Progenitor cell of endocrine pancreas (in vitro differentiated cells): ENCODE measurements around the gene GPR42. TPM values are rescaled to one million over a fixed set of nuclear protein-coding genes. Genes with fewer than 3 reads are reported as not detected.

Source experiments
- DNase-seq: peaks from one replicate; pipeline ENCODE4 v3.0.0; 2021; ENCODE audit warnings: low spot score; ENCODE audit not compliant: unreplicated experiment
- H3K27ac Mint-ChIP-seq: 2 replicates; pipeline ENCODE4 v1.8.0; 2021; ENCODE audit warnings: mild to moderate bottlenecking, moderate library complexity, mixed read lengths
- H3K27me3 Mint-ChIP-seq: 2 replicates; pipeline ENCODE4 v1.8.0; 2021; ENCODE audit warnings: mixed read lengths
- H3K36me3 Mint-ChIP-seq: 2 replicates; pipeline ENCODE4 v1.8.0; 2022; ENCODE audit warnings: mixed read lengths; ENCODE audit not compliant: insufficient read depth
- H3K4me1 Mint-ChIP-seq: 2 replicates; pipeline ENCODE4 v1.8.0; 2021; ENCODE audit warnings: low read depth, mixed read lengths
- H3K4me3 Mint-ChIP-seq: 2 replicates; pipeline ENCODE4 v1.8.0; 2021; ENCODE audit warnings: low read depth, mild to moderate bottlenecking, moderate library complexity, mixed read lengths
- H3K9me3 Mint-ChIP-seq: 2 replicates; pipeline ENCODE4 v1.8.0; 2021; ENCODE audit warnings: low read depth, mixed read lengths
- CTCF ChIP-seq: fragments of 200-600 bp; sonication (generic); IDR thresholded peaks from one replicate; pipeline ENCODE4 v1.5.0; 2021; ENCODE audit warnings: antibody characterized with exemption, mild to moderate bottlenecking; ENCODE audit not compliant: unreplicated experiment
- long read RNA-seq: library from polyadenylated mRNA; unstranded; transcript quantifications from one replicate; pipeline ENCODE4 v2.0.0, GENCODE V29; 2020
- total RNA-seq: library from RNA; stranded (reverse); gene quantifications from 2 replicates; pipeline ENCODE4 v1.2.1, GENCODE V29; 2021

The GPR42 gene
- total RNA-seq, result 0.16 TPM in 1 of 2 replicates, not detected in the other
- long read RNA-seq, result 0 reads

GRCh38 chr19:35370722-35371121, at the start of gene GPR42:
Gene GPR42, plus strand, starts transcription at chr19:35371068. Its CDS starts 292 bp downstream, at chr19:35371360.
- H3K36me3 Mint-ChIP-seq, result no peaks in the 10 kb centered on the region
- no peak within 1 kb of the TSS for H3K4me3 Mint-ChIP-seq
- TF ChIP-seq CTCF, result no peak
- no peak within 1 kb of the TSS for H3K27ac Mint-ChIP-seq
- no peaks in the 10 kb centered on the region for H3K4me1 Mint-ChIP-seq
- peaks cover 7% of the 10 kb centered on the region for H3K27me3 Mint-ChIP-seq
- no peaks in the 10 kb centered on the region for H3K9me3 Mint-ChIP-seq
- no peak for DNase-seq

- peaks cover 6% of the 10 kb centered on the region for H3K4me1 Mint-ChIP-seq
- peaks cover 4% of the 10 kb centered on the region for H3K27me3 Mint-ChIP-seq
- H3K27ac Mint-ChIP-seq, result no peak overlapping the region
- H3K9me3 Mint-ChIP-seq, result no peaks in the 10 kb centered on the region
- DNase-seq, result no peak
- H3K4me3 Mint-ChIP-seq, result no peak overlapping the region
- no peaks in the 10 kb centered on the region for H3K36me3 Mint-ChIP-seq
- no peak for TF ChIP-seq CTCF
Measured at GRCh38 chr19:35321291-35321690, 49.6 kb upstream of the GPR42 start.

GRCh38 chr19:35322014-35322413, 48.9 kb upstream of the GPR42 start:
- H3K9me3 Mint-ChIP-seq, result no peaks in the 10 kb centered on the region
- TF ChIP-seq CTCF, result no peak
- no peak overlapping the region for H3K4me3 Mint-ChIP-seq
- H3K27ac Mint-ChIP-seq, result no peak overlapping the region
- H3K27me3 Mint-ChIP-seq, result peaks cover 4% of the 10 kb centered on the region
- no peaks in the 10 kb centered on the region for H3K36me3 Mint-ChIP-seq
- no peak for DNase-seq
- H3K4me1 Mint-ChIP-seq, result peaks cover 3% of the 10 kb centered on the region

GRCh38 chr19:35327642-35328041, 43.2 kb upstream of the GPR42 start:
- H3K27ac Mint-ChIP-seq, result no peak overlapping the region
- H3K4me3 Mint-ChIP-seq, result no peak overlapping the region
- no peak for DNase-seq
- peaks cover 11% of the 10 kb centered on the region for H3K27me3 Mint-ChIP-seq
- peak; percentile 27 for TF ChIP-seq CTCF
- H3K4me1 Mint-ChIP-seq, result no peaks in the 10 kb centered on the region
- H3K36me3 Mint-ChIP-seq, result no peaks in the 10 kb centered on the region
- no peaks in the 10 kb centered on the region for H3K9me3 Mint-ChIP-seq

- TF ChIP-seq CTCF, result no peak
- no peak for DNase-seq
- peaks cover 11% of the 10 kb centered on the region for H3K27me3 Mint-ChIP-seq
- H3K36me3 Mint-ChIP-seq, result no peaks in the 10 kb centered on the region
- no peaks in the 10 kb centered on the region for H3K9me3 Mint-ChIP-seq
- no peak within 1 kb of the TSS for H3K4me3 Mint-ChIP-seq
- H3K27ac Mint-ChIP-seq, result no peak within 1 kb of the TSS
- H3K4me1 Mint-ChIP-seq, result no peaks in the 10 kb centered on the region
Measured at GRCh38 chr19:35328851-35329285, 42.0 kb upstream of the GPR42 start, which contains the start of gene CD22. Gene CD22, plus strand, starts transcription at chr19:35329187. Its CDS starts 2,854 bp downstream, at chr19:35332041.
